Measurements from ENCODE around the gene ABI1. TPM values are rescaled to one million over a fixed set of nuclear protein-coding genes. Genes with fewer than 3 reads are reported as not detected.
"Not testable (repeated sequence)": the region's sequence is repeated elsewhere in the genome, so short reads cannot be mapped to it uniquely, and the experiment has no call there.

The ABI1 gene
- total RNA-seq, 2 donors from 2014 or later = 71.0 to 86.2 TPM

DNA sequence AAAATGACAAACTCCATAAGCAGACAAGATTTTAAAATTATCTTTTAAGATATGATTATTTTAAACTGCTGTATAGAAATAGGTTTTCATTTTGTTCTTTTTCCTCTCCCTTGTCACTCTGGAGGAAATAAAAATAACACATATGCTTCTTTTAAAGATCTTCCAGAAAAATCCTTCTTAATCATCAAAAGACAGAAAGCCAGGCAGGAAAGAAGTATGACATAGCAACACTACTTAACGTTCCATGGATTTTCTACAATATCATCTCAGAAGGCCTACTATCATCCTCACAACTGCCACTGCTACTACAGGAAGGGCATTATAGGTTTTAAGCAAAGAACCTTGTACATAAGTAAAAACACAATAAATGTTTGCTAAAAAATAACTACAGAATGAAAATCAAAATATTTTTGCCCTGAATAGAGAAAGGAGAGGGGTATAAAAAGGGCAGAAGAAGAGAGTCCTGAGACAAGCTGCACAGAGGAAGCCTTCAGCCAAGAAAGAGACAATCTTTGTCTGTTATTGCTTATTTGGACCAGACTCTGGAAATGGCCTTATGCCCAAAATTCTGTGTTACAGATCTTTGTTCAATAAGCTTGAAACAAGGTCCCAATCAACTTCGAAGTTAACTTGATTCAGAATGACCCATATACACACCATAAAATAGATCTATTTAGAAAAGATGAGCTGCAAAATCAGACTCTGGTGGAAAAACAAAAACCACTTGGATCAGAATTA is 67.8 kb downstream of the ABI1 start:
- Mint-ChIP-seq H3K4me1 (ENCODE audit: low read depth) (peaks cover 27% of the 10 kb centered on the region), H3K27me3 (ENCODE audit: low read depth) (no peaks in the 10 kb centered on the region), H3K36me3 (ENCODE audit: insufficient read depth in 2 of 2) (peaks cover 4 to 14% of the 10 kb centered on the region in 2 donors), H3K27ac (peak overlapping the region; percentile 75), H3K4me3 (no peak overlapping the region), H3K9me3 (peaks cover 0 to 2% of the 10 kb centered on the region in 2 donors)
- no peak for DNase-seq
- no peak for ATAC-seq (replicated peaks in 1 of 2)

DNA sequence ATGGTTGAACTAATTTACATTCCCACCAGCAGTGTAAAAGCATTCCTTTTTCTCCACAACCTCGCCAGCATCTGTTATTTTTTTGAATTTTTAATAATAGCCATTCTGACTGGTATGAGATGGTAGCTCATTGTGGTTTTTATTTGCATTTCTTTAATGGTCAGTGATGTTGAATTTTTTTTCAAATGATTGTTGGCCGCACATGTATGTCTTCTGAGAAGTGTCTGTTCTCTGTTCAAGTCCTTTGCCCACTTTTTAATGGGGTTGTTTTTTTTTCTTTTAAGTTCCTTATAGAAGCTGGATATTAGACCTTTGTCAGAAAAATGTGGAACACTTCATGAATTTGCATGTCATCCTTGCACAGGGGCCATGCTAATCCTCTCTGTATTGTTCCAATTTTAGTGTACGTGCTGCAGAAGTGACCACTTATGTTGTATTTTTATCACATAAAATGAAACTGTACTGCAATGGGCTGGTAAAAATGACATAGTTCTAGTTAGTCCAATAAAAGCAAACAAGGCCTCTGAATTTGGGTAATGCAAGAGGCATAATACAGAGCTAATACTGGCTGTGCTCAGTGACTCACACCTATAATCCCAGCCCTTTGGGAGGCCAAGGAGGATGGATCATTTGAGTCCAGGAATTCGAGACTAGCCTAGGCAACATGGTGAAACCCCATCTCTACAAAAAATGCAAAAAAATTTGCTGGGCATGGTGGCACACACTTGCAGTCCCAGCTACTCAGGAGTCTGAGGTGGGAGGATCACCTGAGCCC is 70.3 kb downstream of the ABI1 start:
- Mint-ChIP-seq H3K27ac (no peak overlapping the region), H3K9me3 (no peaks in the 10 kb centered on the region), H3K27me3 (ENCODE audit: low read depth) (no peaks in the 10 kb centered on the region), H3K4me3 (no peak overlapping the region), H3K4me1 (ENCODE audit: low read depth) (peaks cover 32% of the 10 kb centered on the region), H3K36me3 (ENCODE audit: insufficient read depth in 2 of 2) (peaks cover 2 to 17% of the 10 kb centered on the region in 2 donors)
- ATAC-seq (replicated peaks in 1 of 2) (no peak), DNase-seq (no peak)

DNA sequence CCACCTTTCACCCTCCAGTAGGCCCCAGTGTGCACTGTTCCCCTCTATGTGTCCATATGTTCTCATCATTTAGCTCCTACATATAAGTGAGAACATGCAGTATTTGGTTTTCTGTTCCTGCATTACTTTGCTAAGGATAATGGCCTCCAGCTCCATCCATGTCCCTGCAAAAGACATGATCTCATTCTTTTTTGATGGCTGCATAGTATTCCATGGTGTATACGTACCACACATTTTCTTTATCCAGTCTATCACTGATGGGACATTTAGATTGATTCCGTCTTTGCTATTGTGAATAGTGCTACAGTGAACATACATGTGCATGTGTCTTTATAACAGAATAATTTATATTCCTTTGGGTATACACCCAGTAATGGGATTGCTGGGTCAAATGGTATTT is 71.0 kb downstream of the ABI1 start:
- H3K9me3 Mint-ChIP-seq; DNase-seq; ATAC-seq (replicated peaks in 1 of 2); H3K27ac Mint-ChIP-seq; H3K27me3 Mint-ChIP-seq (ENCODE audit: low read depth): not testable (repeated sequence)
- Mint-ChIP-seq H3K4me1 (ENCODE audit: low read depth) (peaks cover 32% of the 10 kb centered on the region), H3K36me3 (ENCODE audit: insufficient read depth in 2 of 2) (peaks cover 2 to 17% of the 10 kb centered on the region in 2 donors), H3K4me3 (peak overlapping the region in 1 of 2 donors; percentile 29)

DNA sequence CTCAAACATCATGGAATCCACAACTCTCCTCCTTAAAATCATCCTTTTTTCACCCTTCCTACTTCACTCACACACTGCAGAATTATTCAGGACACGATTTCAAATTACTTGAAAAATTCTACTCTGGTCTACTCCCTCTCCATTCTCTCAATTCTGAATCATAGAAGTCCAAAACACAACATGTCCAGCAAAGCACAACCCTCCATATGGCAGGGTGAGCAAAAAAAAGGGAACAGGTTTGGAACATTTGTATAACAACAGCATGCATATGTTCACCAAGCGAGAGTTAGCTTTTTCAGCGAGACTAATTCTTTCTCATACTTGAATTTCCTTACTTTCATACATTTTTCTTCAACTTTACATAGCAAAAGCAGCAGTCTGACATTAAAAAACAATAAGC is 73.4 kb downstream of the ABI1 start:
- H3K4me3 Mint-ChIP-seq = no peak overlapping the region
- DNase-seq (no peak), ATAC-seq (replicated peaks in 1 of 2) (no peak)
- H3K27me3 Mint-ChIP-seq (ENCODE audit: low read depth) = no peaks in the 10 kb centered on the region
- peaks cover 49% of the 10 kb centered on the region for H3K4me1 Mint-ChIP-seq (ENCODE audit: low read depth)
- no peaks in the 10 kb centered on the region for H3K9me3 Mint-ChIP-seq
- H3K36me3 Mint-ChIP-seq (ENCODE audit: insufficient read depth in 2 of 2) = peaks cover 2 to 18% of the 10 kb centered on the region in 2 donors
- peak overlapping the region; percentile 34 for H3K27ac Mint-ChIP-seq

DNA sequence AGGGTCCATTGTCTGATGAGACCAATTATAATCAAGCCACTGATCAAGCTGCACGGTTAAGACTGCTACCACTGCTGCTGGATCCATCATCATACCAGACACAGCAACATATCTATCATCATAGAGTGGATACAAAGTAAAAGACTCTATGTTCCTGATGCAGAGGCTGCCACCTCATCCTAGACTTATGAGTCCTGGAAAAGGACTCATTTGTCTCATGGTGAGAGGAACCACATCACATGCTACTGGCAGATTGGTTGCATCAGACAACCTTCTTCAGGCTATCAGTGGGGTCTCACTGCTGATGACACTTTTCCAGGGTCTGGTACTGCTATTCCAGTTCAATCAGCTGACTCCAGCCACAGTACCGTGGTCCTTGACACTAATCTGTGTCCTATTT is 79.0 kb downstream of the ABI1 start:
- H3K4me3 Mint-ChIP-seq = peak overlapping the region; percentile 69 to 90
- H3K36me3 Mint-ChIP-seq (ENCODE audit: insufficient read depth in 2 of 2) = peaks cover 0 to 7% of the 10 kb centered on the region in 2 donors
- no peaks in the 10 kb centered on the region for H3K27me3 Mint-ChIP-seq (ENCODE audit: low read depth)
- peaks cover 67% of the 10 kb centered on the region for H3K4me1 Mint-ChIP-seq (ENCODE audit: low read depth)
- H3K9me3 Mint-ChIP-seq = no peaks in the 10 kb centered on the region
- peak overlapping the region; percentile 98 for H3K27ac Mint-ChIP-seq
- DNase-seq = peak; percentile 39 to 47
- peak; percentile 78 to 81 for ATAC-seq (replicated peaks in 1 of 2)

DNA sequence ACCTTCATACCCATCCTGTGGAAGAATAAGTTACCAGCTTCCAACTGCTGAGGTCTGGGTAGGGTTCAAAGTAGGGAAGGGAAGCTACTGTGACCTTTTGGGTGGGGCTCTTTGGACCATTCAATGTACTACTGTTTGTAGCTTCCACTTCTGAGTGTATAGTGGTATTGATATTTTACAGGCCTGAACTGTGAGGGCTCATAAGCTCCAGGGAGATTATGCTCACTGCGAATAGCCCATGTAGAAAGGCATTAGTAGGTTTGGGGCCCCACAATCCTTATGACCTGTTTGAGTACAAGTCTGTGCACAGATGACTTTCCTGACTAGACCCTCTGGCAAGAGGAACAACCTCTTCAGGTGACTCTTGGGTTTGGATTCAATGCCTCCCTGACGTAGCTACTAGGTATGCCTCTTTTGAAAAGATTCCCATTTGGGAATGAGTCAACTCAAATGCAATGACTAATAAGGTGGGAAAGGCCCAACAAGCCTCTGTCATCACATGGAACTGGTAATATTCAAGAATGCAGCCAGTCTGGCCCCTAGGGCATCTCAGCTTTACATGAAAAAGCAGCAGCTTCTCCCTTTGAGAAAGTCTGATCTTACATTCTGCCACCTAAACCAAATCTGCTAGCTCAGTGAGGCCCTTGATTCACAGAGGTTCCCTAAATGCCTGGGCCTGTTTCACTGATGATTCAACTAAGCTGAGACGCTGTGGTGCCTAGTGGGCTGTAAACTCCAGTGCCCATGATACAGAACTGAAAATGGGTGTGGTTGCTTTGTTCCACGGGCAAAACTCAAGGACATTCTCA is 79.8 kb downstream of the ABI1 start:
- ATAC-seq (replicated peaks in 1 of 2) (peak; percentile 81 to 84), DNase-seq (peak; percentile 53 to 56)
- Mint-ChIP-seq H3K4me3 (peak overlapping the region; percentile 69 to 90), H3K27ac (peak overlapping the region; percentile 98), H3K27me3 (ENCODE audit: low read depth) (no peaks in the 10 kb centered on the region), H3K36me3 (ENCODE audit: insufficient read depth in 2 of 2) (peaks cover 0 to 4% of the 10 kb centered on the region in 2 donors), H3K4me1 (ENCODE audit: low read depth) (peaks cover 60% of the 10 kb centered on the region), H3K9me3 (no peaks in the 10 kb centered on the region)

DNA sequence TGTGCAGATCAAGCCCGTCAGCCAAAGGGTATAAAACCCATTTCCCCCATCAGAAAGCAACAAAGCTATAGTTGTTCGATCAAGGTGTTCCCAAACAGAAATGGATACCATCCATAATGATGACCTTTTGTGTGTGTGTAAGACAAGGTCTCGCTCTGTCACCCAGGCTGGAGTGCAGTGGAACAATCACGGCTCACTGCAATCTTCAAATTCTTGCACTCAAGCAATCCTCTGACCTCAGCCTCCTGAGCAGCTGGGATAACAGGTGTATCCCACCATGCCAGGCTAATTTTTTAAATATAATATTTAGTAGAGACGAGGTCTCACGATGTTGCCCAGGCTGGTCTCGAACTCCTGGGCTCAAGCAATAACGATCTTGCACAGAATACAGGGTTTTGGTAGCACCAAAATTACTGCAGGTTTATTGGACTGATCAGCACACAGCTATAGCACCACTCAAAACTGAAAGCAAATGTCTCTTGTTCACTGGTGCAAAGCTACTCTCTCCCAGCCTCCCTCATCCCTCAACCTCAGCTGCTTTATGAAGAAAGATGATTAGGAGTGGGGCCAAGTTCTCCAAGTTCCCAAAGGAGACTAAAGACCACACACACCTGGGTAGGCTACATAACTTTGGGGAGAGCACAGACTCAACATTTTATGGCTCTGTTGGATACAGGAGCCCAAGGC is 80.5 kb downstream of the ABI1 start:
- H3K4me3 Mint-ChIP-seq = peak overlapping the region in 1 of 2 donors; percentile 90
- peaks cover 0 to 4% of the 10 kb centered on the region in 2 donors for H3K36me3 Mint-ChIP-seq (ENCODE audit: insufficient read depth in 2 of 2)
- ATAC-seq (replicated peaks in 1 of 2) (no peak), DNase-seq (no peak)
- no peaks in the 10 kb centered on the region for H3K9me3 Mint-ChIP-seq
- H3K4me1 Mint-ChIP-seq (ENCODE audit: low read depth) = peaks cover 60% of the 10 kb centered on the region
- peak overlapping the region; percentile 98 for H3K27ac Mint-ChIP-seq
- H3K27me3 Mint-ChIP-seq (ENCODE audit: low read depth) = no peaks in the 10 kb centered on the region

DNA sequence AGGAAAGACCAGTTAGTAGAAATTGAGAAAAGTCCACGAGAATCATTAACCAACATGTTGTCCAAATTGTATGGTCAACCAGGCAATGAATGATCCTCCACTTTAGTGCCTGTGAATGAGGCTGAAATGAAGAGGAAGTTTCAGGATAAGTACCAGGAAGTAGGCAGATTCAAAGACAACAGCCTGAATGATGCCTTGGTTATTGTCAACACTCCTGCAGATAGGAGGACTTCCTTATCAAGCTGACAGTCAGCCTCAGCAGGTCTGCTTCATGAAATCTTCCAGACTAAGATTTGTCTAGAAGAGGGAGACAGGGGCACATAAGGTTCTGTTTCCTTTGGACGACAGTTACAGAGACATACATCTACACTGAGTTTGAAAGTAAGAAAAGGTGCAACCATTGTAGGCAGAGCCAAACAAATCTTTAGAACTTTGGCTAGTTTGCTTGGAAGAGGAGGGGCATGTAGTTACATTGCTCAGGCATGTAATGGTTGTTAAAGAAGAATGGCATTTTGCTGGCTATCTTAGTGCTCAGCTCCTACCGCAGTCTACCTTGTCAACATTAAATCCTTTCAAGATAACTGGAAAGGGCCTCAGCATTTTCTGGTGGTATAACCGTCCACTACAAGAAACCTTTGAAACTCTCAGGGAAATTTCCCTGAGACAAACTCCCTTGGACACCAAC is 81.4 kb downstream of the ABI1 start:
- Mint-ChIP-seq H3K9me3 (no peaks in the 10 kb centered on the region), H3K36me3 (ENCODE audit: insufficient read depth in 2 of 2) (peaks cover 0 to 4% of the 10 kb centered on the region in 2 donors), H3K4me3 (no peak overlapping the region), H3K27me3 (ENCODE audit: low read depth) (no peaks in the 10 kb centered on the region), H3K4me1 (ENCODE audit: low read depth) (peaks cover 60% of the 10 kb centered on the region), H3K27ac (peak overlapping the region; percentile 17)
- no peak for ATAC-seq (replicated peaks in 1 of 2)
- DNase-seq = no peak

DNA sequence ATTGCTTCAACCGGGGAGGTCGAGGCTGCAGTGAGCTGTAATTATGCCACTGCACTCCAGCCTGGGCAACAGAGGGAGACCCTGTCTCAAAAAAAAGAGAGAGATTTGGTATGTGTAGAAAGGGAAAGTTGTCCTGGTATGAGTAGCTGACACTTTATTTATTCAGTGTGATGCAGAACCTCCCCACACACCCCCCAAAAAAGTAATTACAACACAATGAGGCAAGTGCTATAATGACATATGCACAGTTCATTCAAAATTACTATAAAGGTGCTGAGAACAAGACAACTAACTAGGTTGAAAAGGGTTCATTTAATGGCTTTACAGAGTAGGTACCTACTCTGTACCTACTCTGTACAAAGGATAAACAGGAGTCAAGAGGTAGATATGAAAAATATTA is 83.1 kb downstream of the ABI1 start:
- Mint-ChIP-seq H3K27me3 (ENCODE audit: low read depth) (no peaks in the 10 kb centered on the region), H3K27ac (peak overlapping the region; percentile 34), H3K4me3 (no peak overlapping the region), H3K36me3 (ENCODE audit: insufficient read depth in 2 of 2) (peaks cover 0 to 2% of the 10 kb centered on the region in 2 donors), H3K9me3 (no peaks in the 10 kb centered on the region), H3K4me1 (ENCODE audit: low read depth) (peaks cover 55% of the 10 kb centered on the region)
- no peak for DNase-seq
- no peak for ATAC-seq (replicated peaks in 1 of 2)

DNA sequence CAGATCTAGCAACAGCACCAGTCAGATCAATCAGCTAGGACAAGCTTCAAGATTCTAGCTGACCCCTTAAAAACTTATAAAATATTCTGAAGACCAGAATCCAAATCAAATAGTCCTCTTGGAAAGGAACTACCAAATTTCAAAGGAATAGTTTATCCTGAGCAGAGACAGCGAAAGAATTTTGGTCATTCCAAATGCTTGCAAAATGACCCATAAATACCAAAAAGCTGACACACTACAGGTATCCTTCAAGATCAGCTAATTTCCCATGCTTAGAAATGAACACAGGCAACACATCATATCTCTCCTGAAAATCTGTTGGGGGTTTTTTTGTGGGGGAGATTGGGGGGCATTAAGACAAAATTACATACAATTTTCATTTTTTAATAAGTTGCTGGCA is 84.5 kb downstream of the ABI1 start:
- H3K4me1 Mint-ChIP-seq (ENCODE audit: low read depth) = peaks cover 40% of the 10 kb centered on the region

DNA sequence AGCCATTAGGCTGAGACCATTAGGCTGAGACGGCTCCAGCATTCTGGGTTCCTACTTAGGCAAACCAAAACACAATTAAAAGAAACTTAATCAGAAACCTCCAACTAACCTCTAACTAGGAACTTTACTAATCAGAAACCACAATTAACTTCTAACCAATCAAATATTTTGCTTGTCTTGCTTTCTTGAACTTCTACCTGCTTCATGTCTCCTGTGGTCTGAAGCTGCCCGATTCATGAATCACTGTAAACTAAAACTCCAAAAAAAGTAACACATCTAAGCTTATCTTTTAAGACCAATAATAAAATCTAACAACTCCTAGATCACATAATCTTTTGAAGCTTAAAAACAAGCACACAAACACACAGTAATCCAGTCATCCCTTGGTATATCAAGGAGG is 87.1 kb downstream of the ABI1 start:
- Mint-ChIP-seq H3K27me3 (ENCODE audit: low read depth) (no peaks in the 10 kb centered on the region), H3K27ac (peak overlapping the region; percentile 20), H3K4me3 (no peak overlapping the region), H3K36me3 (ENCODE audit: insufficient read depth in 2 of 2) (no peaks in the 10 kb centered on the region), H3K4me1 (ENCODE audit: low read depth) (peaks cover 24% of the 10 kb centered on the region), H3K9me3 (no peaks in the 10 kb centered on the region)
- ATAC-seq (replicated peaks in 1 of 2) (no peak), DNase-seq (no peak)

More for the DNA sequence above, 84.5 kb downstream of the ABI1 start:
- ATAC-seq (replicated peaks in 1 of 2) (no peak), DNase-seq (no peak)
- no peak overlapping the region for H3K27ac Mint-ChIP-seq
- no peak overlapping the region for H3K4me3 Mint-ChIP-seq
- no peaks in the 10 kb centered on the region for H3K36me3 Mint-ChIP-seq (ENCODE audit: insufficient read depth in 2 of 2)
- H3K27me3 Mint-ChIP-seq (ENCODE audit: low read depth) = no peaks in the 10 kb centered on the region
- no peaks in the 10 kb centered on the region for H3K9me3 Mint-ChIP-seq

DNA sequence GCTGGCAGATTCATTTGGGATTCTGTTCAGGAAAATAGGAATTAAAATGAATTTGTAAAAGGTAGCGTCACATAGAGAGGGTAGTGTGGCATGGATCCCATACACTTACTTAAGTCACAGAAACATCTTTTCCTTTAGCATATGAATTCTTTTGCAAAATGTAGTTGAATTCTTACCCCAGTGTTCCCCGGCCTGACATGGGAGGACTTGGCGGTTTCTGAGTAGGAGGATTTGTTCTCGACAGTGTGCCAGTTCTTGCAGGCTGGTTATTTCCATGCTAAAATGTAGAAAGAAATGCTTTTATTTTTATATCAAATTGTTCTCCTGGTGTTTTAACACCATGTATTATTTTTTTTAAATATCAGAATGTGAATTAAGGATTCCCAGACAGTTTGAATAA is 90.7 kb downstream of the ABI1 start:
- no peak for DNase-seq
- Mint-ChIP-seq H3K4me1 (ENCODE audit: low read depth) (peaks cover 10% of the 10 kb centered on the region), H3K9me3 (no peaks in the 10 kb centered on the region), H3K36me3 (ENCODE audit: insufficient read depth in 2 of 2) (peaks cover 2 to 7% of the 10 kb centered on the region in 2 donors), H3K27ac (no peak overlapping the region), H3K27me3 (ENCODE audit: low read depth) (no peaks in the 10 kb centered on the region), H3K4me3 (no peak overlapping the region)
- no peak for ATAC-seq (replicated peaks in 1 of 2)

All from activated T-cell treated with anti-CD3 and anti-CD28 coated beads, Interleukin-2, amount 50 U/mL, for 72 hours (primary cell).